SK-N-SH (cell line): ENCODE results near the gene BTG4. TPM values are rescaled to one million over a fixed set of nuclear protein-coding genes. Genes with fewer than 3 reads are reported as not detected.

ENCODE experiments used
- CTCF ChIA-PET: fragments of 300-600, 350-600 bp; formaldehyde crosslinking; extraction: SDS; loops from one replicate; lab custom pipeline; 2021; lab: Yijun Ruan, JAX
- POLR2A ChIA-PET: fragments of 350-600 bp; sonication (Branson Sonifier 250); formaldehyde crosslinking; extraction: SDS; loops from one replicate; lab custom pipeline; 2020; ENCODE audit warnings: antibody characterized with exemption, inconsistent platforms; lab: Yijun Ruan, JAX
- DNase-seq: peaks from one replicate; pipeline ENCODE4 v3.0.0; 2012
- H2AFZ ChIP-seq: fragments of 200-600 bp; sonication (generic); 2 replicates; pipeline ENCODE4 v1.8.1; 2016; ENCODE audit warnings: antibody characterized with exemption, mild to moderate bottlenecking, low read depth
- H3F3A ChIP-seq: fragments of 200-600 bp; sonication (generic); replicated peaks from 2 replicates; pipeline ENCODE3; 2016; ENCODE audit warnings: antibody characterized with exemption, mild to moderate bottlenecking; ENCODE audit not compliant: insufficient read depth
- H3K27ac ChIP-seq, 2 experiments: fragments of 200-500 bp in 1 of 2; fragments of 200-600 bp in 1 of 2; sonication (Bioruptor generic) in 1 of 2; sonication (generic), shearing (Covaris generic) in 1 of 2; 2 replicates each; pipeline versions ENCODE4 v1.5.1 to v1.6.1; 2014 to 2016; ENCODE audit warnings: low read depth in 2 of 2, inconsistent platforms in 1 of 2, low read length in 1 of 2, mild to moderate bottlenecking in 1 of 2, mixed read lengths in 1 of 2
- H3K27me3 ChIP-seq: fragments of 200-600 bp; sonication (generic), shearing (Covaris generic); 2 replicates; pipeline ENCODE4 v1.6.1; 2016; ENCODE audit warnings: mixed run types; ENCODE audit not compliant: insufficient read depth
- H3K36me3 ChIP-seq, 2 experiments: fragments of 200-500 bp in 1 of 2; fragments of 200-600 bp in 1 of 2; sonication (Bioruptor generic) in 1 of 2; sonication (generic) in 1 of 2; replicated peaks in 1 of 2; 2 replicates each; pipeline versions ENCODE3 to v1.5.1; 2014 to 2016; ENCODE audit warnings: low read length in 1 of 2, mild to moderate bottlenecking in 1 of 2; ENCODE audit not compliant: insufficient read depth in 2 of 2, control insufficient read depth in 1 of 2
- H3K4me1 ChIP-seq, 2 experiments: fragments of 200-500 bp in 1 of 2; fragments of 200-600 bp in 1 of 2; sonication (Bioruptor generic) in 1 of 2; sonication (generic), shearing (Covaris generic) in 1 of 2; 2 replicates each; pipeline versions ENCODE4 v1.5.1 to v1.6.1; 2014 to 2016; ENCODE audit warnings: low read depth in 1 of 2, low read length in 1 of 2, mixed run types in 1 of 2; ENCODE audit not compliant: insufficient read depth in 2 of 2, control insufficient read depth in 1 of 2
- H3K4me2 ChIP-seq: fragments of 200-600 bp; sonication (generic), shearing (Covaris generic); 2 replicates; pipeline ENCODE4 v1.6.1; 2017; ENCODE audit warnings: mixed run types
- H3K4me3 ChIP-seq, 2 experiments: fragments of 200-500 bp in 1 of 2; fragments of 200-600 bp in 1 of 2; sonication (Bioruptor generic) in 1 of 2; sonication (generic), shearing (Covaris generic) in 1 of 2; 2 replicates each; pipeline versions ENCODE4 v1.5.1 to v1.8.1; 2014 to 2016; ENCODE audit warnings: low read depth in 2 of 2, inconsistent platforms in 1 of 2, low read length in 1 of 2, mild to moderate bottlenecking in 1 of 2, mixed read lengths in 1 of 2, moderate library complexity in 1 of 2
- H3K79me2 ChIP-seq: fragments of 200-600 bp; sonication (generic); 2 replicates; pipeline ENCODE4 v1.8.1; 2017; ENCODE audit warnings: mild to moderate bottlenecking; ENCODE audit not compliant: insufficient read depth
- H3K9ac ChIP-seq: fragments of 200-600 bp; sonication (generic); 2 replicates; pipeline ENCODE4 v1.6.1; 2017; ENCODE audit warnings: mixed run types
- H3K9me2 ChIP-seq: fragments of 200-600 bp; sonication (generic); 2 replicates; pipeline ENCODE4 v1.6.1; 2017; ENCODE audit warnings: mixed run types
- H3K9me3 ChIP-seq: fragments of 200-600 bp; sonication (generic); 2 replicates; pipeline ENCODE4 v1.6.1; 2017; ENCODE audit warnings: mixed run types, mild to moderate bottlenecking, moderate library complexity
- H4K20me1 ChIP-seq: fragments of 200-600 bp; sonication (generic); 2 replicates; pipeline ENCODE4 v1.6.1; 2017; ENCODE audit warnings: mild to moderate bottlenecking, mixed run types; ENCODE audit not compliant: insufficient read depth
- CHD2 ChIP-seq: fragments of 150-350 bp; IDR thresholded peaks from 2 replicates; pipeline ENCODE4 v1.6.1; 2018; ENCODE audit warnings: low read length; ENCODE audit not compliant: partially characterized antibody
- EZH2phosphoT487 ChIP-seq: fragments of 200-600 bp; sonication (generic); IDR thresholded peaks from 2 replicates; pipeline ENCODE4 v1.6.1; 2017; ENCODE audit warnings: low read depth, mixed run types, mild to moderate bottlenecking, antibody characterized with exemption, moderate library complexity, borderline replicate concordance
- FOXM1 ChIP-seq: IDR thresholded peaks from 2 replicates; pipeline ENCODE4 v1.4.0; 2012; ENCODE audit warnings: low read depth, mild to moderate bottlenecking
- GABPA ChIP-seq: IDR thresholded peaks from 2 replicates; pipeline ENCODE4 v1.4.0; 2012; ENCODE audit warnings: low read depth, mild to moderate bottlenecking
- JUND ChIP-seq: IDR thresholded peaks from 2 replicates; pipeline ENCODE4 v1.4.0; 2012
- MAX ChIP-seq: IDR thresholded peaks from 2 replicates; pipeline ENCODE4 v1.4.0; 2012; ENCODE audit warnings: low read depth
- MEF2A ChIP-seq: IDR thresholded peaks from 2 replicates; pipeline ENCODE4 v1.4.0; 2012; ENCODE audit warnings: low read depth, borderline replicate concordance
- MXI1 ChIP-seq: IDR thresholded peaks from 2 replicates; pipeline ENCODE4 v1.6.1; 2012; ENCODE audit warnings: mild to moderate bottlenecking, low read depth, low read length, improper control_type of control experiment
- NRF1 ChIP-seq: IDR thresholded peaks from 2 replicates; pipeline ENCODE4 v1.6.1; 2012; ENCODE audit warnings: low read depth, mild to moderate bottlenecking, low read length
- RAD21 ChIP-seq: IDR thresholded peaks from 2 replicates; pipeline ENCODE4 v1.6.1; 2012; ENCODE audit warnings: mild to moderate bottlenecking, low read length
- RCOR1 ChIP-seq: fragments of 150-350 bp; IDR thresholded peaks from 2 replicates; pipeline ENCODE4 v1.6.1; 2017; ENCODE audit warnings: antibody characterized with exemption, low read length
- REST ChIP-seq: IDR thresholded peaks from 2 replicates; pipeline ENCODE4 v1.6.1; 2012; ENCODE audit warnings: mild to moderate bottlenecking, low read depth, low read length, moderate library complexity
- RXRA ChIP-seq: IDR thresholded peaks from 2 replicates; pipeline ENCODE4 v1.4.0; 2012; ENCODE audit warnings: low read depth, mild to moderate bottlenecking, borderline replicate concordance
- SMC3 ChIP-seq: IDR thresholded peaks from 2 replicates; pipeline ENCODE4 v1.6.1; 2012; ENCODE audit warnings: low read depth, low read length, improper control_type of control experiment
- USF2 ChIP-seq: fragments of 150-350 bp; IDR thresholded peaks from 2 replicates; pipeline ENCODE4 v1.6.1; 2017; ENCODE audit warnings: antibody characterized with exemption, low read length, low read depth, borderline replicate concordance
- YY1 ChIP-seq: IDR thresholded peaks from 2 replicates; pipeline ENCODE4 v1.4.0; 2012; ENCODE audit warnings: low read depth, mild to moderate bottlenecking
- WGBS: methylation state at CpG from one replicate; pipeline ENCODE4 v1.1.6; 2017; ENCODE audit warnings: low lambda C conversion rate; 5-methylcytosine and 5-hydroxymethylcytosine counted together
- polyA plus RNA-seq, 3 experiments: library from polyadenylated mRNA; depleted of rRNA; stranded (reverse); fragments of >200 nt; gene quantifications; 2 replicates each; pipeline ENCODE4 v1.2.3, GENCODE V29; 2012

Gene BTG4
- polyA plus RNA-seq, 1 of the 3 experiments (the other 2 are of a cell fraction), result 0.26 TPM

DNA sequence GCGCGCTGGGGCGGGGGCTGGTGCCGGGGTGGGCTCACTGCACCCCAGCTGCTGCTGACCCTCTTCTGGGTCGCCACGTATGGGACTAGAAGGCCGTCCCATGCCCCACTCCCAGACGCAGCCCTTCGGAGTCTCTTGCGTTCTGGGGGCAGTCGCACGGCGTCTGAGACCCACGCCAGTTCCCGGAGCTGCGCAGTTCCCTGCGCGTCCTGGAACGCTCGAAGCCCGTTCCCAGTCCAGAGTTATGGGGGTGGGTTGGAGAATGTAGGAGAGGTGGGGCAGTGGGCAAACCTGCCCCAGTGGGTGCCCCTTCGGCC is 28.7 kb upstream of the BTG4 start:
- peaks cover 12% of the 10 kb centered on the region for H4K20me1 ChIP-seq
- no peaks in the 10 kb centered on the region for H3K9me2 ChIP-seq
- no peaks in the 10 kb centered on the region for H3K27me3 ChIP-seq
- POLR2A ChIA-PET, result no interaction called here
- TF ChIP-seq CHD2, result no peak
- no peak for TF ChIP-seq EZH2phosphoT487
- TF ChIP-seq MXI1, result no peak
- no peak for TF ChIP-seq MEF2A
- TF ChIP-seq SMC3, result no peak
- no peak for TF ChIP-seq NRF1
- TF ChIP-seq RXRA, result no peak
- no peak for TF ChIP-seq USF2
- no peak for TF ChIP-seq GABPA
- no peak for TF ChIP-seq FOXM1
- no peak for TF ChIP-seq RCOR1
- no peak for TF ChIP-seq RAD21
- no peak for TF ChIP-seq YY1
- no peak for TF ChIP-seq JUND
- no peak for TF ChIP-seq MAX
- TF ChIP-seq REST, result no peak
- H3K9me3 ChIP-seq, result no peaks in the 10 kb centered on the region
- H3K4me2 ChIP-seq, result peak overlapping the region; percentile 94
- H3K4me1 ChIP-seq, result peaks cover 12 to 34% of the 10 kb centered on the region in 2 experiments; a peak in 3 of 4 replicates
- DNase-seq, result no peak
- H3K4me3 ChIP-seq, result peak overlapping the region; percentile 80 to 82
- peaks cover 31 to 41% of the 10 kb centered on the region in 2 experiments for H3K36me3 ChIP-seq
- H2AFZ ChIP-seq, result 0 out of 2 replicates have a peak overlapping the region, but pooled peaks have one; percentile 7
- H3F3A ChIP-seq, result peaks cover 11% of the 10 kb centered on the region
- 0% methylated on average over 12 of the region's 22 CpGs for WGBS
- H3K79me2 ChIP-seq, result peaks cover 67% of the 10 kb centered on the region
- peak overlapping the region; percentile 98 for H3K9ac ChIP-seq
- CTCF ChIA-PET, result interaction anchor here (1.0 to 2.1 kb wide), 3 partner anchors 19 to 291 kb away, joined by 3 to 6 read pairs (median 3); no protein-coding TSS in a partner anchor
- H3K27ac ChIP-seq, result peak overlapping the region; percentile 81 to 95
